Gastroesophageal sphincter (tissue), 3 donors: ENCODE results near the gene CACNA2D3.

ENCODE experiments used
- POLR2A ChIP-seq, 2 donors: fragments of 450-650 bp; IDR thresholded peaks; one replicate each; pipeline ENCODE4 v1.6.1; 2017; ENCODE audit warnings: antibody characterized with exemption in 2 of 2, mild to moderate bottlenecking in 2 of 2, moderate library complexity in 1 of 2
- POLR2AphosphoS5 ChIP-seq: sonication (generic); formaldehyde crosslinking; IDR thresholded peaks from one replicate; pipeline ENCODE4 v1.6.1; 2017; ENCODE audit warnings: antibody characterized with exemption
- TF ChIP-seq, protein P1 (sequence below), 4 experiments: fragments of 200-600 bp in 2 of 4; fragments of 450-650 bp in 2 of 4; sonication (generic) in 1 of 4; IDR thresholded peaks; one replicate each; pipeline ENCODE4 v1.5.1; 2017 to 2019; ENCODE audit warnings: antibody characterized with exemption in 4 of 4, mild to moderate bottlenecking in 2 of 4, moderate library complexity in 2 of 4

DNA sequence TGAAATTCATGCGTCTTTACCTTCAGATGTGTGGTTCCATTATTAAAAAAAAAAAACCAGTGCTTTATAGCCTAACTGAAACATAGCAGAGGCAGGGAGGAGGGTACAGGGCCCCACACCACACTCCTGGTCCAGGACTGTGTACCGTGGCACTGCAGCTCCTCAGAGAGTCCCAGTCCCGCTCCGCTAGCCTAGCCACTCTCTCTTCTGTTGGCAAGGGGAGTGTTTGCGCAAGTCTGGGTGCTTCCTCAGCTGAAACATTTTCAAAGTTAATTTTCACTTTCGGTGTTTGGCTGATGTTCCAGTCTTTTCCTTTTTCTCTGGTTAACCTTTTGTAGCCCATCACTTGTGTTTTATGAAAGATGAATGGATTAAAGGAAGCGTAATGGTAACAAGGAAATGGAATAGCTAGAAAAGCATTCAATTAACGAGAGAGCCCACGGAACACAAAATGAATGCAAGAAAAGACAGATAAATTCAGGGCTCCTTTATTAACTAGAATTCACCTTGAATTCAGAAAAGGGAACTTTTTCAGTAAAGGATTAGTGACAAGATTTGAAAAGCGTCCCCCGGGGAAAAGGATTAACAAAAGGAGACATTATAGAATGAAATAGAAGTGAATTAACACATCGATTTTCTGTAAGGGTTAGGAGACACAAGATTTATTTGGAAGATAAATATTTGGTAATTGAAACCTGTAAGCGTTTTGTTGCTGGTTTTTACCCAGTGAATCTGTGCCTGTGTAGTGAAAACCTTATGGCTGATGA lies 177.0 kb downstream of the CACNA2D3 start:
- TF ChIP-seq POLR2A (IDR thresholded peaks at IDR 0.05) (no peak), POLR2AphosphoS5 (no peak)
- TF ChIP-seq, protein P1, sequence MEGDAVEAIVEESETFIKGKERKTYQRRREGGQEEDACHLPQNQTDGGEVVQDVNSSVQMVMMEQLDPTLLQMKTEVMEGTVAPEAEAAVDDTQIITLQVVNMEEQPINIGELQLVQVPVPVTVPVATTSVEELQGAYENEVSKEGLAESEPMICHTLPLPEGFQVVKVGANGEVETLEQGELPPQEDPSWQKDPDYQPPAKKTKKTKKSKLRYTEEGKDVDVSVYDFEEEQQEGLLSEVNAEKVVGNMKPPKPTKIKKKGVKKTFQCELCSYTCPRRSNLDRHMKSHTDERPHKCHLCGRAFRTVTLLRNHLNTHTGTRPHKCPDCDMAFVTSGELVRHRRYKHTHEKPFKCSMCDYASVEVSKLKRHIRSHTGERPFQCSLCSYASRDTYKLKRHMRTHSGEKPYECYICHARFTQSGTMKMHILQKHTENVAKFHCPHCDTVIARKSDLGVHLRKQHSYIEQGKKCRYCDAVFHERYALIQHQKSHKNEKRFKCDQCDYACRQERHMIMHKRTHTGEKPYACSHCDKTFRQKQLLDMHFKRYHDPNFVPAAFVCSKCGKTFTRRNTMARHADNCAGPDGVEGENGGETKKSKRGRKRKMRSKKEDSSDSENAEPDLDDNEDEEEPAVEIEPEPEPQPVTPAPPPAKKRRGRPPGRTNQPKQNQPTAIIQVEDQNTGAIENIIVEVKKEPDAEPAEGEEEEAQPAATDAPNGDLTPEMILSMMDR (IDR thresholded peaks at IDR 0.05) = no peak
